SK-N-SH treated with all-trans-retinoic acid at 6 μM for 48 hours (cell line): ENCODE results near the gene MBOAT7.

Experiments
- OSR1 ChIP-seq: fragments of 250-450 bp; sonication (Bioruptor Pico); IDR thresholded peaks from 2 replicates; pipeline ENCODE4 v1.8.0; 2022; ENCODE audit warnings: moderate library complexity, mild to moderate bottlenecking, inconsistent platforms
- POU6F1 ChIP-seq: fragments of 250-450 bp; sonication (Bioruptor Pico); IDR thresholded peaks from 2 replicates; pipeline ENCODE4 v1.8.0; 2021; ENCODE audit warnings: low read depth, mild to moderate bottlenecking, moderate library complexity, borderline replicate concordance
- PPARA ChIP-seq: fragments of 250-450 bp; sonication (Bioruptor Pico); IDR thresholded peaks from 2 replicates; pipeline ENCODE4 v1.5.0; 2020; ENCODE audit warnings: mild to moderate bottlenecking, borderline replicate concordance
- RARB ChIP-seq: fragments of 250-450 bp; sonication (Bioruptor Pico); IDR thresholded peaks from 2 replicates; pipeline ENCODE4 v1.8.0; 2021; ENCODE audit warnings: mild to moderate bottlenecking, moderate library complexity
- TOX ChIP-seq: fragments of 250-450 bp; sonication (Bioruptor Pico); IDR thresholded peaks from 2 replicates; pipeline ENCODE4 v1.8.0; 2021; ENCODE audit warnings: mild to moderate bottlenecking, moderate library complexity, borderline replicate concordance
- ZC3H10 ChIP-seq: fragments of 250-450 bp; sonication (Bioruptor Pico); IDR thresholded peaks from 2 replicates; pipeline ENCODE4 v1.5.1; 2021; ENCODE audit warnings: mild to moderate bottlenecking, moderate library complexity
- ZFP3 ChIP-seq: fragments of 250-450 bp; sonication (Bioruptor Pico); IDR thresholded peaks from 2 replicates; pipeline ENCODE4 v1.5.0; 2020; ENCODE audit warnings: mild to moderate bottlenecking, moderate library complexity
- ZFP30 ChIP-seq: fragments of 450-650 bp; formaldehyde crosslinking; IDR thresholded peaks from 2 replicates; pipeline ENCODE4 v1.5.0; 2022; ENCODE audit warnings: mild to moderate bottlenecking, moderate library complexity
- ZNF565 ChIP-seq: fragments of 450-650 bp; formaldehyde crosslinking; conservative IDR thresholded peaks from 2 replicates; pipeline ENCODE4 v1.5.0; 2020; ENCODE audit warnings: low read depth, mild to moderate bottlenecking, moderate library complexity
- ZNF70 ChIP-seq: fragments of 450-650 bp; formaldehyde crosslinking; IDR thresholded peaks from 2 replicates; pipeline ENCODE4 v1.5.0; 2020; ENCODE audit warnings: mild to moderate bottlenecking, moderate library complexity

- TF ChIP-seq ZFP30 (CRISPR knock-in tag): no peak
- no peak for TF ChIP-seq RARB
- TF ChIP-seq TOX (CRISPR knock-in tag): no peak
- TF ChIP-seq ZFP3 (CRISPR knock-in tag): no peak
- TF ChIP-seq ZC3H10 (CRISPR knock-in tag): no peak
- TF ChIP-seq OSR1 (CRISPR knock-in tag): no peak
- no peak for TF ChIP-seq ZNF565 (CRISPR knock-in tag)
- TF ChIP-seq POU6F1: no peak
- TF ChIP-seq PPARA: no peak
- TF ChIP-seq ZNF70 (CRISPR knock-in tag): no peak
Observed at GRCh38 chr19:54191011-54191810, 1.8 kb upstream of the MBOAT7 start, which contains the start of gene TSEN34.
